T follicular helper cell (primary cell): ENCODE data around the gene JARID2.
A peak's percentile ranks its signal among the peaks of the same experiment; 100 is the strongest.

Experiments used
- DNase-seq: peaks from one replicate; pipeline ENCODE4 v3.0.0-alpha.2; 2020; ENCODE audit warnings: low read depth

Gene JARID2

DNA sequence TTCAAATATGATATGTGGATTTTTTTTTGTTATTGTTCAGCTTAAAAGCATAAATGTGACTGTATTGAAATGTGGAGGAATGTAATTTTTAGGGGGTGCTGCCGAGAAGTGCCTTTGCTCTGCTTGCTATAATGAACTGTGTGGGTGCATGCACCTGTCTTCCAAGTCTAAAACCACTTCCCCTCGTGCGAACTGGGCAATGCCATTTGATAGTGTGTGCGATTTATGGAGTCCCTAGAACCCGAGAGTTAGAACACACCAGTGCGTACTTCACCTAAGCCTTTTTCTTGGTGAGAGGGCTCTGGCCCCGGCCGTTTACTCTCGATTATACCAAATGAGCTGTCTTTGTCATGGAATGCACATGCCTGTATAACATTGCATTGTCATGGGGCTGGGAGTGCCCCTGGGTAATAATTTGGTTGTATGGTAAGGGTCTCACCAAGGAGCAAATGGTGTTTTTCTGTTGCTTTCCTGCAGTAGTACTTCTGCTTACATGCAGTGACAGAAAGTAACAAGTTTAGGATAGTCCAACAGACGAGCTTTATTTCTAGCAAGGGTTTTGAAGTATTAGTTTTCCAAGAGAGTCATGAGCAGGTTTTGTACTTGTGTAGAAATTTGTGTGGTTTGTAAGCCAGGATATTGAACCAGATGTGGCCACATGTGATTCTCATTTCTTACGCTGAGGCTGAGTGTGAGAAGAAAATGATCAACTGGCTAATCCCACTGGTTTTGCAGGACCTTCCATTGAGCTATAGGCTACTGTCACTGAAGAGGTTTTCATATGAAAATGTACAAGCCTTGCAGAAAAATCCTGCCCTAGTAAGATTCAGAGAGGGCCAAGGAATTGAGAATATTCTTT is 244.6 kb downstream of the JARID2 start:
- DNase-seq = no peak

DNA sequence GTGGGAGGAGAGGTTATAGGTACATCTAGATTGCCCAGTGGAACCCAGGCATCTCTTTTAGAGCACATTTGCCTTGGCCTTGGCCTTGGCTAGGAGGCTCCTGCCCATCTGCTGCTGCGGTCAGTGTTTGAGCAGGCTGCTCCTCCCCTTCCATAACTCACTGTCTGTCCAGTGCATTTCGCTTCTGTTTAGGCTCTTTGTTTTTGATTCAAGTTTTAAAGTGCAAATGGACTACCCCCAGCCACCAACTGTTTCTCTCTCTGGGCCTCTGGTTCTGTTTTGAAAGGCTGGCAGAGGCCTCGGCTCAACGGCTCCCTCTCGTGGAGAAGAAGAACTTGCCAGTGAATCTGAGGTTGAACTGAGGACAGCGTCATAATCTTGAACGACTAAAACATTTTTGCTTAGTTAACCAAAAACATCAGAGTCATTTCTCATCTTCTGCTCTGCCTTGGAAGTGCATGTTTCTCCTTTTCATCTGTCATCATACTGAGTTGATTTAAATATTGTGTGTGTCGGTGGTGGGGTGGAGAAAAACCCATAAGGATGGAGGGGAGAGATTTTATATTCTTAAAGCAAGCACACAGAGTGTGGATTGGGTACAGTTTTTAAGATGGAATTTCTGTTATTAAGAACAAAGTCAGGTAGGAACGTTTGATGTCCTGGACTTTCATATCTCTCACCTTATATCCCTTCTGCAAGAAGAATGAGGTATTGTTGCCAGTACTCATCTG is 245.6 kb downstream of the JARID2 start:
- peak; percentile 54 for DNase-seq

DNA sequence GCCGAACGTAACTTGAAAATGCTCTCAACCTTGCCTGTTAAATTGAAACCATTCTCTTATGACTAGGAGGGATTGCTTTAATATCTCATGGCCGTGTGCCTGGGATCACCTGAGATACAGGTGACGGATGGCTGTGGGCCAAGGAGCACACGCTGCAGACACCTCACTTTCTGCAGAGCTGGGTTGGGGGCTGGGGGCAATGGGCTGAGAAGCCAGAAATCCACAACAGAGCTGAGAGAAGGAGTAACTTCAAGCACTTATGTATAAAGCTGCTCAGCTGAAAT is 246.1 kb downstream of the JARID2 start:
- DNase-seq = no peak

DNA sequence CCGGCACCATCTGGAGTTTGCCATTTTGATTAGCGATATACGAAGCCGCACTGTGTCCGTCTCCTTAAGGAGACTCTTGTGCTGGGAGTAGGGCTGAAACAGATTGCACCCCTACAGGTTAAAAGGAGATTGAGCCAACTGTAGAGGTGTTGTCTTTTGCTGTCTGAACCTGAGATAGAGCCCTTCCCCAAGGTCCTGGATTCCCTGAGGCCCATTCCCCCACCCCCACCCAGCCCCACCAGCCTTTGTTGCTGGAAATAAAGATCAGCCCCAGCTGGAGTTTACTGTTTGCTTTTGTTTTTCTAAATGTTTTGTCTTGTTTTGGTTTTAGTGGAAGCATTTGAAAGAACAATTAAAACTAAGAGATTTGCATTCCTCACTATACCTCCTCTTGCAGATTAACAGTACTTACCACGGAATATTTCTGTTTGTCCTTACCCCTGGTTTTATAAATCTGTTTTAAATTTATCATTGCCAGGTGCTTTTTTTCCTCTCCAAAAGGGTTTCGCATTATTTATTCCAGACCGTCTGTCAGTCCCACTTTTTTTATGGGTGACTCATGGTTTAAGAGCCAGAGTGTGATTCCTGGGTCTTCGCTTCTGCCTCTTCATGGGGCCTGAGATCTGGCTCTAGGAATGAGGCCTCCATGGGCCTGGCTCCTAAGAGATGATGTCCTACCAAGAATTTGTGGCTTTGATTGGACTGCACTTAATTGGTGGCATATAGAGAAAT is 247.7 kb downstream of the JARID2 start:
- no peak for DNase-seq

DNA sequence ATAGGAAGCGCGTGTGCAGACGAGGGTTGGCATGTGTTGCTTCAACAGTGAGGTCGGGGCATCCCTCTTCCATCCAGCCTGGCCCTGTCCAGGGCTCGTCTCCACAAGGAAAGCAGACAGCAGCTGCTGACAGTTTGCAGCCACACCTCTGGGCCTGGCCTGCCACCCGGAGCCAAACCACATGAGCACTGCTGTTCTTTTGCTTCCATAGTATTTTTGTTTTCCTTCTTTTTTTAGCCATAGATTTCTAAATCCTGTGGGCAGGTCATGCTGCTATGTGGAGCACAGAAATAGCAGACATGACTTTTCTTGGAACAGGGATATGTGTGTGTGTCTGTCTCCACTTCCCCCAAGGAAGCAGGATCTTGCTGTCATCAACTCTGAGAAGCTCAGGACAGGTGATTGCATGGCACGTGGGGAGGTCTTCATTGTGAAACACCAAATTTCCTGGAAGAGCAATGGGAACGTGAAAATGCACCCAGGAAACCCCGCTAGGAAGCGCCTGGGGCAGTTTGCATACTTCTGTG is 249.6 kb downstream of the JARID2 start:
- no peak for DNase-seq

DNA sequence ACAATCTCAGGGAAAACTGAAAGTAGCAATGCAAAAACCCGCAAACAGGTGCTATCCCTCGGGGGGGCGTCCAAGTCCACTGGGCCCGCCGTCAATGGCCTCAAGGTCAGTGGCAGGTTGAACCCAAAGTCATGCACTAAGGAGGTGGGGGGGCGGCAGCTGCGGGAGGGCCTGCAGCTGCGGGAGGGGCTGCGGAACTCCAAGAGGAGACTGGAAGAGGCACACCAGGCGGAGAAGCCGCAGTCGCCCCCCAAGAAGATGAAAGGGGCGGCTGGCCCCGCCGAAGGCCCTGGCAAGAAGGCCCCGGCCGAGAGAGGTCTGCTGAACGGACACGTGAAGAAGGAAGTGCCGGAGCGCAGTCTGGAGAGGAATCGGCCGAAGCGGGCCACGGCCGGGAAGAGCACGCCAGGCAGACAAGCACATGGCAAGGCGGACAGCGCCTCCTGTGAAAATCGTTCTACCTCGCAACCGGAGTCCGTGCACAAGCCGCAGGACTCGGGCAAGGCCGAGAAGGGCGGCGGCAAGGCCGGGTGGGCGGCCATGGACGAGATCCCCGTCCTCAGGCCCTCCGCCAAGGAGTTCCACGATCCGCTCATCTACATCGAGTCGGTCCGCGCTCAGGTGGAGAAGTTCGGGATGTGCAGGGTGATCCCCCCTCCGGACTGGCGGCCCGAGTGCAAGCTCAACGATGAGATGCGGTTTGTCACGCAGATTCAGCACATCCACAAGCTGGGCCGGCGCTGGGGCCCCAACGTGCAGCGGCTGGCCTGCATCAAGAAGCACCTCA is 250.7 kb downstream of the JARID2 start:
- no peak for DNase-seq

DNA sequence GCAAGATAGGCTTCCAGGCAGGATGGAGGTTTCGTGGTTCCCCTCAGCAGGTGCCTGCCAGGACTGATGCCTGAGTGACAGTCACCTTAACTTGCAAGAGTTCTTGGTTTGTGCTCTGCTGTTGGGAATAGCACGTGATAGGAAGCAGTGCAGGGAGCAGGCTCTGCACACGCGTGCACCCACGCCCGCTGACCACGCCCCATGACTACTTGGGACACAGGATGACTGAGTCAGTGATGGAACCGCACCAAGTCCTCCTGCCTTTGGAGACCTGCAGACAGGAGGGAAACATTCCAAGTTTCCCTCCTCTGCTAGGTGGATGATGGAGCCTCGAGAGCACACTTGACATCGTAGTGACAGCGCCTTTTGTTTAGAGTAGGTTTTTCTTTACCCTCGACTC is 252.8 kb downstream of the JARID2 start:
- no peak for DNase-seq

DNA sequence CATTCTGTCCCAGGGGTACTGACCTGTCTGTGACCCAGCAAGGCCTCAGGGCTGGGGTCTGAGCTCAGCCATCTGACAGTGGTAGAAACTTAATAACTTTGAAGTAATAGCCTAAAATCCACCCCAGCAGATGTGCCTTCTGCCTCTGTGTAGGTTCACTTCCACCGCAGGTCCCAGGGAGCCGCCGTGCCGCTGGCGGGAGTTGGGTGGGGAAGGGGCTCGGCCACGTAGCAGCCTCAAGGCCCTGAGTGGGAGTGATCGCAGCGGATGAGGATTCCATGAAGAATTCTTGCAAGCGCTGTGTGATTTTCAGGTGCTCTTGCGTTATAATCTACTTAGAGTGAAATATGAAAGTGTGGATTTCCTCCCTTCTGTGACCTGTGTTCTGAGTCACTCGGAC is 253.3 kb downstream of the JARID2 start:
- DNase-seq = no peak

DNA sequence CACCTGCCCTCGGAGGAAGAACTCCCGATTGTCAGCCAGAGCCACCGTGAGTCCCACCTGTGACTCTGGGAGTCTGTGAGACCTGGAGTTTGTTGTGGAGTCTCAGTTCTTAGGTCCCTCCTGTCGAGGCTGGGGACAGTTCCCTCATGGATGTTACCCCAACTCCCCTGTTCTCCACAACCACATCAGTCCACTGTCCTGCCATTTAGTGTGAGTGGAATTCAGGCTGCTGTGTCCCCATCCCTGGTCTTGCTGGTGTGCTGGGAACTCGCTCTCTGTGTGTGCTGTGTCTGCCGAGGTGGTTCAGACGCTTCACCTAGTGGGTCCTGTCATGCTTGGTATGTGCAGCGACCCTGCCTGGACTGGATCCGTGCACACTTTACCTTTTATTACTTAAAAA is 253.7 kb downstream of the JARID2 start:
- DNase-seq = no peak

DNA sequence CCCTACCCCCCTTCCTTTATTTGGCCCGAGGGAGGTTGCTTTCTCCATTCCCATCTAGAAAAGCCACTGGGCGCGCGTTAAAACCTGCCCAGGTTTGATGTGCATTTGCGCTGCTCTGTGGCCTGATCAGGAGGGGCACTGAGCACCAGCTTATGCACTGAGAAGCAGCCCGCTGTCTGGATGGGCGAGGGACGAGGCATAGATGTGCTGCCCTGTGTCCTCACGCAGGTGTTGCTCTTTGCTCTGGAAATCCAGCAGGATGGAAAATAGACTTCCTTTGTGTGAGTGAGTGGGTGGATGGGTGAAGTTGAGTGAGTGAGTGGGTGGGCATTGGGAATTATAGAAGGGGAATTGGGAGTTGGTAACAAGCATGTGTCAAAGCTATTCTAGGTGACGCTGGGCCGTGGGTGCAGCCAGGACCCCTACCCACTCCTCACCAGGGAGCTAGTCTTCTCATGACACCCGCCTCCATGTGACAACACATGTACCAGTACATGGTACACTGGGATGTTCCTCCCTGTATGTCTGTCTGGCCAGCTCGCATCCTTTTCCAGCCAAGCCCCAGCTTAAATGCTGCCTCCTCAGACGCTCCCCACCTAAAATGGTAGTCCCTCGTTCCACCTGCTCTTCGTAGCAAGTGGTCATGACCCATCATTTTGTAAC is 254.3 kb downstream of the JARID2 start:
- no peak for DNase-seq

DNA sequence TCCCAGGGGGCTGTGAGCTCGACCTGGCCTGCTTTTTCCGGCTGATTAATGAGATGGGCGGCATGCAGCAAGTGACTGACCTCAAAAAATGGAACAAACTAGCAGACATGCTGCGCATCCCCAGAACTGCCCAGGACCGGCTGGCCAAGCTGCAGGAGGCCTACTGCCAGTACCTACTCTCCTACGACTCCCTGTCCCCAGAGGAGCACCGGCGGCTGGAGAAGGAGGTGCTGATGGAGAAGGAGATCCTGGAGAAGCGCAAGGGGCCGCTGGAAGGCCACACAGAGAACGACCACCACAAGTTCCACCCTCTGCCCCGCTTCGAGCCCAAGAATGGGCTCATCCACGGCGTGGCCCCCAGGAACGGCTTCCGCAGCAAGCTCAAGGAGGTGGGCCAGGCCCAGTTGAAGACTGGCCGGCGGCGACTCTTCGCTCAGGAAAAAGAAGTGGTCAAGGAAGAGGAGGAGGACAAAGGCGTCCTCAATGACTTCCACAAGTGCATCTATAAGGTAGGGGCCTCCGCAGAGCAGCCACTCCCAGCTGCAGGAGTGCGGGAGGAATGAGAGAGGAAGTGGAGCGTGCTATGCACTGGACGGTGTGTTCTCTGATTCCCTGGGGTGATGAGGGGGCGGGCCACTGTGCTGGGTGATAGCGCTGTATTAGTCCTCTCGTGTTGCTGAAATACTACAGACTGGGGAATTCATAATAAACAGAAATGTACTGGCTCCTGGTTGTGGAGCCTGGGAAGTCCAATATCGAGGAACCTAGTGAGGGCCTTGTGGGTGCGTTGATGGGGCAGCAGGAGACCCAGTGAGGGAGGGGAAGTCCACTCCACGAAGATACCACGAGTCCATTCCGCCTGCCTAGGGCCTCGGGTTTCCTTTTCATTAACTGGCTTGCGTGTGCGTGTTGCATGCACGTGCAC is 255.3 kb downstream of the JARID2 start:
- no peak for DNase-seq

DNA sequence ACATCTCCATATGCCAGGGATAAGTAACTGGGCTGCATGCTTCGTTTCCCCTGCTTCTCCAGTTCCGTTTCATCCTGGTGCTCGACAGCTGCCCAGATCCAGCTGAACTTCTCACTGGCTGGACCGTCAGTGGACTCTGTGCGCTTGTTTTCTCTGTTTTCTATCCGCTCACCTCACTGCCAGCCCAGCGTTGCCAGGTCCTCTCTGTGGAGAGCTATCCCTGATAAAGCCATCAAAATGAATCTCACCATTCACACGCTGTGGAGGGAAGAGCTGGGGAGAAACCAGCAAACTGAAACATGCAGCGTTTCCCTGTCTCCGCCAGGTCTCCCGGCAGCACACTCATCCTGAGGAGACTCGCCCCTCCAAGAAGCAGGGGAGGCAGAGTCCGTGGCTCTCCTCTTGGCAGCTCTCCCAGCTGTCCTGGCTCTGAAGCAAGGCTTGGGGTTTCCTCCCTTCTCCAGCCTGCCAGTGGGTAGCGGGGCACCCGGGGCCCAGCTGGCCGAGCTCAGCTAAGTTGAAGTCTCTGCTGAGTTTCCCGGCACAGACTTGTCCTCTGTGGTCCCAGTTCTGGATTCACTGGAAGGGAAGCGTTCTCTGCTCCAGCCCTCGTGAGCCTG is 256.1 kb downstream of the JARID2 start:
- no peak for DNase-seq

DNA sequence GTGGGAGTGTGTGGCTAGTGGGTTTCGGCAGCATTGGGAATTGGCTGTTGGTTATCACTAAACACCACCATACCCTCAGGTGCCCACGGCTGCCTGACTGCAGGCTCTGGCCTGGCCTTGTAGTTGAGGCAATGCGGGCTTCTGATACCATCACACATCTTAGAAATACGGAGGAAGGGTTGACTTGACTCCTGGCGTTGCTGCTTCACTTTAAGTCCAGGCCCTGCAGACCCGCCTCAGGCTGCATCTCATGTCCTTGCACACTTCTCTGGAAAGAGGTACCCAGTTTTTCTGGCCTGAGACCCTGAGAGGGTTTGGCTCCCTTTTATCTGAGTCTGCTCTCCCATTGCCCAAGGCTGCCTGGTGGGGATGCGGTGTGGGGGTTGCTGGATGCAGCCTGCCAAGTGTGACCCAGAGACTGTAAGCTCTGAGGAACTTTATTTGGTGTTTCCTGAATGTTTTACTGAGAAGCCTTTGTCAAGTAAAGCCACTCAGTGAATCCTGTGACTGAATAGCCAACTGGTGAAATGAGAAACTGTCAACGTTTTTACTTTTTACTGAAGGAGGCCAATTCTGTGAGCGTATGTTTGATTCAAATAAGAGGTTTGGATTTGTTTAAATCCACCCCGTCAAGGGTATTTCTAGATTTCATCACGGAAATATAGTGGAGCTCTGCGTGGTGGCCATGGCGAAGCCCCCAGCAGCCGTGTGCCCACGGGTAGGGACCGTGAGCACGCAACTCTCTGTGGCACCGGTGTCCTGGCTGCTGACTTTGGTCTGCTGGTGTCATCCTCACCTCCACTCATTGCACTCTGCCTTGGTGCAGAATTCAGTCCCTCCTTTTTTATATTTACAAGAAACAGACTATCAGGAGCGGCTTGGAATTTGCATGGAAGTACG is 256.8 kb downstream of the JARID2 start:
- no peak for DNase-seq

DNA sequence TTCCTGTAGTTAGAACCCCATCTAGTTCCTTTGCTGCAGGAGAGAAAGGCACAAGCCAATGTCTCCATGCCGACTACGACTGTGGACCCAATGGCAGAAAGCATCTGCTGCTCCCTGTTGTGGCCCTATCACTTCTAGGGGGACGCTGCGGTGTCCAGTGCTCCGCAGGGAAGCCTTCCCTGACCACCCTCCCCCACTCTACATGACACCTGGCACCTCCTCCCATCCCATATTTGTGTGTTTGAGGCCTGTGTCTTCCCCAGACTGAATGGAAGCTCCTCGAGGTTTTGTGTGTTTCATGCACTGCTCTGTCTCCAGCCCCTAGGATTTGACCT is 257.4 kb downstream of the JARID2 start:
- DNase-seq = no peak

DNA sequence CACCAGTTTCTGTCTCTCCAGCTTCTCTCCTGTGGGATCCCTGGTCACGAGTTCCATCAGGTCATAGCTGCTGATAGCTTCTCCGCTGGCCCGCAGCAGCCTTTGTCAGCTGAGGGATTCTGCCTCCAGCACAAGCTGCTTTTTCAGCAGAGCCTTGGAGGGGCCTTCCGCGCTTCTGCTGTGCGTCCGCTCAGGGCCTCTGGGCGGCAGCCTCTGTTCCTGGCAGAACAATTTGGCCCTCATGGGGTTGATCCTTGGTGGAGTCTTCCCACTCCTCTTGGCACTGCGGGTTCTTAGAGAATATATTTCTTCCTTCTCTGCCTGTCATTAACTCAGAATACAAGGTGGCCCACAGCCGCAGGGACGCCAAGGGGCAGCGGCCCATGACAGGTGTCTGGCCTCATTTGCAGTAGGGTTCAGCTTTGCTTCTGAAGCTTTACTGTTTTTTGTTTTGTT is 258.2 kb downstream of the JARID2 start:
- DNase-seq = no peak

DNA sequence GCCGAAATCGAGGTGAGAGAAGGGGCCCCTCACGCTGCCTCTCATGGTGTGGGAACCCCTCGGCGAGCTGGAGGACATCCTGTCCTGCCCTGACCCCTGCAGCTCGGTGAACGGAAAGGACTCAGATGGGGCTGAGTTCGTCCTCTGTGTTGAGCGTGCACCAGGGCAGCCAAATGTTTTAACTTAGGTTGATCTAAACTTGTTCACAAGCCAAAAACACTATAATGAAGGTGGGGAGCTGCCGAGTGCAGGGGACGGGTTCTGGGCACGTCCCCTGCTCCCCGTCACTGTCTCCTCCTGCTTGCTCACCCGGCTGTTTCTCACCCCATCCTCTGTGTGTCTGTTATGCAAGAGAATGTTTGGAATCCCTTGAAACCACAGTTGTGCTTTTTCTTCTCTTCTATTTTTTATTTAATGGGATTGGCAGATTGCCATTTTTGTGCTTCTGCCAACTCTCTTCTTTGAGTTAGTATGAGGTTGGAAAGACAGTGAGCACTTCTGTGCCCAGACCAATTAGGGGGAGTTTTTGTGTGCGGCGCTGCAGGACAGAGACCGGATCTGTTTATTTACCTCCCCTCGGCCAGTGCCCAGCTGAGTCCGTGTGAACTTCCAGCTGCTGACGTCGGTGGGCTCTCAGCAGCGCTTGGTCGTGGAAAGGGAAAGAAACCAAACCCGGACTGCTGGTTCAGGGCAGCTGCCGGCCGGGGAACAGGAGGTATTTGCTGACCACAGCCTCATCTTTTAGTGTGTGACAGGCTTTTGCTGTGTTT is 258.9 kb downstream of the JARID2 start:
- DNase-seq = no peak

DNA sequence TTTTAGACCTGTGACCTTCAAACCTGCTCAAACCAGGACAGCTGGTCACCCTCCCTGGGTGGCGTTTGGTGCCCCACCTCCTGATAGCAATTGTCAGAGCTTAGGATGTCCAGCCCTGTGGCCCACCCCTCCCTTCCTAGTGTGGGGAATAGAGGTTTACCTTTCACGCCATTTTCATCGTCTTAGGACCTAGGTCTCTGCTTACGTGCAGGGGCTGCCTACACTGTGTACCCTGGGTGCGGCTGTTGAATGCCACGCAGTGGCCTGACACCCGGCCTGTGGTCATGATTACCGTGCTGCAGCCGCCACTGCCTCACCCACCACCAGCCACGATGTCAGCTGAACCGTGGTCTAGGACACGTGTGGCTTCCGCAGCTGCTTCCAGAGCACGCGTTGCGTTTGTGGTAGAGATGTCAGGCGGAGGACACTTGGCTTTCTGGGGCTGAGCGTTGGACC is 259.6 kb downstream of the JARID2 start:
- no peak for DNase-seq

DNA sequence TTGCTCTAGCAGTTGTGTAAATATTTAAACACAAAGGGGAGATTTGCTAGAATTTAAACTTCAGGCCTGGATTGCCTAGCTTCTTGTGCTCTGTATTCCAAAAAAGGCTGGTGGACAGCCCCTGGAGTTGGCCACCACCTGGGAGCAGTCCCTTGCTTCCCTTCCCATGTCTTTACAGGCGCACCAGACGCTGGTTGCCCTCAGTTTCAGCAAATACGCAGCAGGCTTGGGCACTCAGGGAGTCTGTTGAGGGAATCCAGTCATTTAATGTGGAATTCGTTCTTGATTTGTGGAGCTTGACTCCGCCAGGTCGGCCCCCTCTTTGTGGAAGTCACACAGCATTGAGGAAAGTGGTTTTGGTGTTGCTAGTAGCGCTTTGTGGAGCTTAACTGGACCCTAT is 260.2 kb downstream of the JARID2 start:
- DNase-seq = no peak
